ENCODE measurements around the gene FEN1.

- TF ChIP-seq EZH2 (IDR thresholded peaks at IDR 0.05; ENCODE audit: insufficient read depth, poor library complexity, severe bottlenecking) (no peak), EZH2phosphoT487 (IDR thresholded peaks at IDR 0.05; ENCODE audit: insufficient read depth, low read depth) (no peak)
Observed at GRCh38 chr11:61795876-61796526, 3.3 kb downstream of the FEN1 start.

Measured in GM23248 (cell line).